ENCODE data around the gene HIPK2. TPM values are rescaled to one million over a fixed set of nuclear protein-coding genes. Genes with fewer than 3 reads are reported as not detected.

Gene HIPK2
- total and polyA plus RNA-seq, 8 donors = 3.4 to 103 (median 38.6) TPM

- TF ChIP-seq POLR2AphosphoS5 (IDR thresholded peaks at IDR 0.05) (no peak), CTCF (IDR thresholded peaks at IDR 0.05) (no peak), POLR2A (IDR thresholded peaks at IDR 0.05) (no peak), EP300 (IDR thresholded peaks at IDR 0.05) (no peak)
- intact Hi-C loops (cut with DNase I; ENCODE audit: low total_unique reads) = no loop called here
- Histone ChIP-seq H3K4me1 (peaks cover 19 to 69% (median 44%) of the 10 kb centered on the region in 4 donors), H3K4me3 (no peak overlapping the region), H3K27ac (peak overlapping the region in 1 of 5 donors; percentile 66), H3K27me3 (no peaks in the 10 kb centered on the region), H3K36me3 (peaks cover 8 to 55% (median 35%) of the 10 kb centered on the region in 4 donors), H3K9me3 (no peaks in the 10 kb centered on the region)
- 80 to 85% (median 81%) methylated on average over 16 of the region's 16 CpGs for WGBS, 5 donors
- no peak for DNase-seq
Measured at GRCh38 chr7:139700505-139701235, 77.1 kb downstream of the HIPK2 start.

GRCh38 chr7:139699640-139700504, 77.9 kb downstream of the HIPK2 start:
- peak overlapping the region in 1 of 5 donors; percentile 66 for H3K27ac ChIP-seq
- DNase-seq = peak in 1 of 2 donors; percentile 25
- peaks cover 19 to 74% (median 48%) of the 10 kb centered on the region in 4 donors for H3K4me1 ChIP-seq
- no peaks in the 10 kb centered on the region for H3K9me3 ChIP-seq
- TF ChIP-seq POLR2AphosphoS5 (IDR thresholded peaks at IDR 0.05) (no peak), POLR2A (IDR thresholded peaks at IDR 0.05) (no peak), EP300 (IDR thresholded peaks at IDR 0.05) (no peak), CTCF (IDR thresholded peaks at IDR 0.05) (no peak)
- H3K27me3 ChIP-seq = no peaks in the 10 kb centered on the region
- H3K36me3 ChIP-seq = peaks cover 8 to 51% (median 30%) of the 10 kb centered on the region in 4 donors
- intact Hi-C loops (cut with DNase I; ENCODE audit: low total_unique reads) = no loop called here
- H3K4me3 ChIP-seq = no peak overlapping the region
- 79 to 87% (median 82%) methylated on average over 17 to 18 of the region's 18 CpGs for whole genome bisulfite sequencing, 5 donors

DNA sequence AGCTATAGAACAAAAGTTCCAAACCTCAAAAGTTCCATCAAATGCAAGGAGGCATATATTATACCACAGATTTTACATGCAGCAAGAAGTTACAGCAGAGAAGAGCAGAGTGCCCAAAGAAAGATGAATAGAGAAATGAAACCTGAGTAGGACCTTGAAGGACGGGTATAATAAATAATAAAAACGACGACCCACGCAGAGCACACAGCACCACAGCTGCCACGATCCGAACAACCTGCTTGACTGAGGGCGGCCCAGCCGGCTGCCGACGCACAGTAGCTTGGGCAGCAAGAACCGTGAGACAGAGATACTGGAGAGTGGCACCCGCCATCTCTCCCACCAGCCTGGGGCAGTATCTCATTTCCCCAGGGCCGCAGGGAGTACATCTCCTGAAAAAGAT, 79.0 kb downstream of the HIPK2 start:
- H3K4me3 ChIP-seq = no peak overlapping the region
- H3K36me3 ChIP-seq = peaks cover 13 to 56% (median 37%) of the 10 kb centered on the region in 4 donors
- peaks cover 19 to 71% (median 46%) of the 10 kb centered on the region in 4 donors for H3K4me1 ChIP-seq
- H3K9me3 ChIP-seq = no peaks in the 10 kb centered on the region
- TF ChIP-seq CTCF (IDR thresholded peaks at IDR 0.05) (no peak), POLR2AphosphoS5 (IDR thresholded peaks at IDR 0.05) (no peak), POLR2A (IDR thresholded peaks at IDR 0.05) (no peak), EP300 (IDR thresholded peaks at IDR 0.05) (no peak)
- H3K27me3 ChIP-seq = no peaks in the 10 kb centered on the region
- intact Hi-C loops (cut with DNase I; ENCODE audit: low total_unique reads) = no loop called here
- 90 to 94% (median 91%) methylated on average over 13 of the region's 13 CpGs for WGBS, 5 donors
- no peak for DNase-seq
- H3K27ac ChIP-seq = no peak overlapping the region

- no peaks in the 10 kb centered on the region for H3K27me3 ChIP-seq
- no peak overlapping the region for H3K4me3 ChIP-seq
- peaks cover 14 to 56% (median 37%) of the 10 kb centered on the region in 4 donors for H3K36me3 ChIP-seq
- 79 to 88% (median 86%) methylated on average over 9 of the region's 9 CpGs for WGBS, 5 donors
- TF ChIP-seq CTCF (IDR thresholded peaks at IDR 0.05) = no peak
- no peak for TF ChIP-seq POLR2AphosphoS5 (IDR thresholded peaks at IDR 0.05)
- TF ChIP-seq POLR2A (IDR thresholded peaks at IDR 0.05) = no peak
- TF ChIP-seq EP300 (IDR thresholded peaks at IDR 0.05) = no peak
- intact Hi-C loops (cut with DNase I; ENCODE audit: low total_unique reads) = no loop called here
- no peak for DNase-seq
- no peak overlapping the region for H3K27ac ChIP-seq
- H3K9me3 ChIP-seq = no peaks in the 10 kb centered on the region
- H3K4me1 ChIP-seq = peaks cover 15 to 71% (median 46%) of the 10 kb centered on the region in 4 donors
Measured at GRCh38 chr7:139698278-139698677, 79.5 kb downstream of the HIPK2 start.

All from stomach (tissue), 9 donors.